GM18499 (cell line): Measurements from ENCODE around the gene SSTR4.
"Not testable (repeated sequence)": the region's sequence is repeated elsewhere in the genome, so short reads cannot be mapped to it uniquely, and the experiment has no call there.

ENCODE experiments used
- ATAC-seq: cut with Tn5 transposase; IDR thresholded peaks from one replicate; pipeline ENCODE4 v1.9.1; 2021; ENCODE audit warnings: moderate number of reproducible peaks; ENCODE audit not compliant: insufficient read depth, unreplicated experiment

The SSTR4 gene

DNA sequence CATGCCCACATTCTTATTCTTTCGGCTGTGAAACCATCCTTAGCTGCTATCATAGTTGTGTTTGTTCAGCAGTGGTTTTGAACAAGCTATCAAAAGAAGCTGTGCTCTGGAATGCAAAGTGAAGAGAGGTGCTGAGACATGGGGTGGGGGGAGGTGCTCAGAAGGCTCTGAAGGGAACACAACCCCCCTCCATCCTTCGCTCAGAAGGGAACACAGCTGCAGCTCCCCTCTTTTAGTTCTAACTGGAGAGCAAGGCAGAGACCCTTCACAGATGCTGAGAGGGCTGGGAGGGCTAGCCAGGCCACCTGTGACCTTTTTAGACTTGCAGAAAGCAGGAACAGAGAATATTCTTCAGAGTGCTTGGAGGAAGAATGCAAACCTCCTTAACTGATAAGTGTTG, 17.6 kb upstream of the SSTR4 start:
- no peak for ATAC-seq

DNA sequence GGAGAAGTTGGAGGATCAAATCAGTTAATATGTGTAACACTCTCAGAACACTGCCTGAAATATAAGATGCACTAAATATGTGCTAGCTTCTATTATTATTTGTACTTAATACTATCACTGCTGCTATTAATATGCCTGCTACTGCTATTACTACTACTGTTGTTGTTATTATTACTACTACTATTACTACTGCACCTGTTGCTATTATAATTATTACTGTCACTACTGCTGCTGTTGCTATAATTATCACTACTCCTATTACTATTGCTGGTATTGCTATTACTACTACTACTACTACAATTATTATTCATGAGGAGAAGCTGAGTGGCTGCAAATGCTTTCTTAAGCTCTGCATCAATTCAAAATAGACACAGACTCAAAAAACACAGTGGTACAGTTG, 16.7 kb upstream of the SSTR4 start:
- ATAC-seq = no peak

DNA sequence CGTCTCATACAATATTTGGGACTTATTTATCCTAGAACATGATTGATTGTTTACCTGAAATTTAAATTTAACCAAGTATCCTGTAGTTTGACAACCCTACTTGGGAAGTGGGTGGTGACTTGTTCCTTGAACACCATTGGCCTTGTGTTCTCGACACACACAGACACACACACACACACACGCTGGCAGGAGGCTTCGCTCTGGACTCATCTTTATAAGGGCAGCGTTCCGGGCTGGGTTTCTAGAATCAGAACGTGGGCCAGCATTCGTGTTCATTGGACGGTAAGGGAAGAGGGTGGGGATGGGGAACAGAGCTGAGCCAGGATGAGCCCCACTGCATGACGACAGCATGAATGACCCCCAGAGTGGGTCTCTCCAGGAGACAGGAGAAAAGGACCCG, 16.2 kb upstream of the SSTR4 start:
- ATAC-seq = no peak

GRCh38 chr20:23019403-23019802, 15.7 kb upstream of the SSTR4 start:
- no peak for ATAC-seq

DNA sequence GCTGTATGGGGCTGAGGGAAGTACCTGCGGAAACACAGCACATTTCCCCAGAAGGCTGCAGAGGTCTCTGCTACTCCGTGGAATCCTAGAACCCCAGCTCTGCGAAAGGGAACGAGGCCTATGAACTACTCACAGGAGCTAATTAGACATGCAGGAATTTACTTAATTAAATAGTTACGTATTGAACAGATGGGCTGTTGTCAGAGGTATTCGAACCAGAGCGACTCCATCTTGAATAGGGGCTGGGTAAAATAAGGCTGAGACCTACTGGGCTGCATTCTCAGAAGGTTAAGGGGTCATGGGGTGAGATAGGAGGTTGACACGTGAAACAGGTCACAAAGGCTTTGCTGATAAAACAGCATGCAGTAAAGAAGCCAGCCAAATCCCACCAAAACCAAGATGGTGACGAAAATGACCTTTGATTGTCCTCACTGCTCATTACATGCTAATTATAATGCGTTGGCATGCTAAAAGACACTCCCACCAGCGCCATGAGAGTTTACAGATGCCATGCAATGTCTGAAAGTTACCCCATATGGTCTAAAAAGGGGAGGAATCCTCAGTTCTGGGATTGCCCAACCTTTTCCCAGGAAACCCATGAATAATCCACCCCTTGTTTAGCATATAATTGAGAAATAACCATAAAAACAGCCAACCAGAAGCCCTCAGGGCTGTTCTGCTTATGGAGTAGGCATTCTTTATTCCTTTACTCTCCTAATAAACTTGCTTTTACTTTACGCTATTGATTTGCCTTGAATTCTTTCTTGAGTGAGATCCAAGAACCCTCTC, 14.7 kb upstream of the SSTR4 start:
- no peak for ATAC-seq

- ATAC-seq = no peak
Measured at GRCh38 chr20:23021541-23021940, 13.6 kb upstream of the SSTR4 start.

- no peak for ATAC-seq
Measured at GRCh38 chr20:23021951-23022350, 13.2 kb upstream of the SSTR4 start.

DNA sequence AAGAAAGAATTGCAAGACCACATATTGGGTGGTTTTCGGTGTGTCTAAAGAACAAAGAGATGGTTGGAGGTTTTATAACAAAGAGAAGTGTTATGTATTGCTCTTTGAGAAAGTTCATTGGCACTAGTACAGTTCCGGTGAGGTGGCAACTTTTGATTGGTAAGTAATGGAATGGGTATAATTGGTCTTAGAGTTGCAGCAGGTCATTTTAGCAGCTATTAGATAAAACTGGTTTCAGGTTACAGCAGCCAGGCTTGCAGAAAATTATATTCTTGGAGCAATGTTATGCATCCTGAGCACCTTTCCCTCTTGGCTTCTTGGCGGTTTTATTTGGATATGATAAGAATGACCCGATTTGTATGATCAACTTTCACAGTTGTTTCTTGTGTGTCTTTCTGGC, 12.3 kb upstream of the SSTR4 start:
- ATAC-seq = no peak

DNA sequence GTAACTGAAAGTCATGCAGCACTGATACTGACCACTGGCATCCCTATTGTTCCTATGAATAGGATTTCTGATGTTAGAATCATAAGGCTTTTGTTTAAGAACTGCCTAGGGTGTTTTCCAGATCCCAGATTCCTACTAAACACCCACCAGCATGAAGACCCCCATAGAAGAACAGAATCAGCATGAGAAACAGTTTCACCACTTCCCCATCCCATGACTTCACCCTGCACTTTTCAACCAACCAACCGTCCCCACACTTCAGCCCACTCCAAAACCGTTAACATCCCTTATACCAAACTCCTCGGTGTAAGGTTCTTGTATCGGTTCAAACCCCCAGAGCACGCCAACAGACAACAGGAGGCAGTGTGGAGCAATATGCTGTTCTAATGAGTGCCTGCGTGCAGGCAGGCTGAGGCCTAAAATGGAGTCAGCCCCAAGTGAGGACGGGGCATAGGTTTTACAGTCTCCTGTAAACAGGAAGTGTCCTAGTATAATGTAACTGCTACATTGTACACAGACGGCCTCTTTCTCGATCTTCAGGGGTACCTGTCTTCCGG, 11.4 kb upstream of the SSTR4 start:
- no peak for ATAC-seq

- no peak for ATAC-seq
Measured at GRCh38 chr20:23024701-23025100, 10.4 kb upstream of the SSTR4 start.

- ATAC-seq = not testable (repeated sequence)
Measured at GRCh38 chr20:23025503-23025902, 9.6 kb upstream of the SSTR4 start.

DNA sequence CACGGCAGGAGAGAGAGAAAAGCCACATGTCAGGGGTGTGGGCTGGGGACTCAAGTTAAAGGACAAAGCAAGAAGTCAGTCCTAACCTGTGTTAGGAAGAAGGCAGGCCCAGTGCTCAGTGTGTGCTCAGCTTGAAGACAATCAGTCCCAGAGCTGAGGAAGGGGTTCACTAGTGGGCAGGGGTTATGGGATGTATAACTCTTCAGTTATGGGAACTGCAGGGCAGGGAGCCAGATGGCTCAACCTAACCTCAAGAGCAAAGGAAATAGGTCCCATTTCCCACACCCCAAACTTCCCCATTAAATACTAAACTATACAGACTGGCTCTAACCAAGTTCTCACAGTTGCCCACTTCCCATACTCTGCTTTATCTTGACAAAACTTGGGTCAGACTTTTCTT, 7.4 kb upstream of the SSTR4 start:
- ATAC-seq = no peak

GRCh38 chr20:23028392-23028791, 6.7 kb upstream of the SSTR4 start:
- ATAC-seq = no peak

GRCh38 chr20:23029324-23029723, 5.8 kb upstream of the SSTR4 start:
- no peak for ATAC-seq

DNA sequence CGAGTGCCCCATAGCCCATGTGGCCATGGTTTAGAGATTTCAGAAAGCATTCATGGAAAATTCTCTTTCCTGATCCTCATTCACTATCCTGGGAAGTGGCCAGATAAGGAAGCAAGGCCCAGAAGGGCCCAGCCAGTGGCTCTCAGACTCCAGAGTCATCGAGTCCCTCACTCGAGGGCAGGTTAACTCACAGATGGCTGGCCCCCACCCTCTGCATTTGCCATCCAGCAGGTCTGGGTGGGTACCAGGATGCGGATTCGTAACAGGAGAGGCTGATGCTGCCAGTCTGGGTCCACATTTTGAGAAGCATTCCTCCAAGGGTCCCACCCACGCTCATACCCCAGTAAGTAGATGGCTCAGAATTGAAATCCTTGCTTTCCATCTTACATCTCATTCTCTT, 3.8 kb upstream of the SSTR4 start:
- no peak for ATAC-seq

GRCh38 chr20:23032056-23032749, 2.9 kb upstream of the SSTR4 start:
- no peak for ATAC-seq

- ATAC-seq = no peak
Measured at GRCh38 chr20:23032750-23033078, 2.4 kb upstream of the SSTR4 start.

DNA sequence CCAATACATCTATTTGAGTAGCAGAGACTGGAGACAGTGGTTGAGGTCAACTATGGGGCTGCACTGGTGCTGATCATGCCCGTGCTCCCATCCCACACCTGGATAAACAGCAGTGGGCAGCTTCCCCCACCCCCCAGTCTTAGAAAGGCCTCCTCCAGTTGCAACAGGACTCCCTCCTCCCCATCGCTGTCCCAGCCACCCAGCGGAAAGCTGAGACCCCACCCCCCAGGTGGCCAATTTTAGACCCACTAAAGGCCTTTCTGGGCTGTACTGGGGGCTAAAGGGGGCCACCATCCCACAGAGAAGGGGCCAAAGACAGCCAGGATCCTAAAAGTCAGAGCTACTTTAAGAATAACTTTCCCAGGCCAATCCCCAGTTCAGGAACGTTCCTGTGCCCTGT, 1.2 kb upstream of the SSTR4 start:
- ATAC-seq = no peak

DNA sequence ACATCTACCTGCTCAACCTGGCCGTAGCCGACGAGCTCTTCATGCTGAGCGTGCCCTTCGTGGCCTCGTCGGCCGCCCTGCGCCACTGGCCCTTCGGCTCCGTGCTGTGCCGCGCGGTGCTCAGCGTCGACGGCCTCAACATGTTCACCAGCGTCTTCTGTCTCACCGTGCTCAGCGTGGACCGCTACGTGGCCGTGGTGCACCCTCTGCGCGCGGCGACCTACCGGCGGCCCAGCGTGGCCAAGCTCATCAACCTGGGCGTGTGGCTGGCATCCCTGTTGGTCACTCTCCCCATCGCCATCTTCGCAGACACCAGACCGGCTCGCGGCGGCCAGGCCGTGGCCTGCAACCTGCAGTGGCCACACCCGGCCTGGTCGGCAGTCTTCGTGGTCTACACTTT, 619 bp downstream of the SSTR4 start:
- no peak for ATAC-seq

GRCh38 chr20:23036371-23036770, 1.3 kb downstream of the SSTR4 start:
- no peak for ATAC-seq

- no peak for ATAC-seq
Measured at GRCh38 chr20:23037017-23037481, 1.9 kb downstream of the SSTR4 start.
